22Rv1 (cell line): ENCODE measurements around the gene UPF1.

Experiments used
- ZFX ChIP-seq: fragments of 450-650 bp; IDR thresholded peaks from 2 replicates; pipeline ENCODE4 v1.6.1; 2017; ENCODE audit warnings: antibody characterized with exemption, borderline replicate concordance
- TF ChIP-seq, protein P1 (sequence below): fragments of 450-650 bp; IDR thresholded peaks from 2 replicates; pipeline ENCODE4 v1.5.1; 2017; ENCODE audit warnings: mild to moderate bottlenecking

GRCh38 chr19:18807861-18808331, 23.9 kb upstream of the UPF1 start:
- TF ChIP-seq, protein P1, sequence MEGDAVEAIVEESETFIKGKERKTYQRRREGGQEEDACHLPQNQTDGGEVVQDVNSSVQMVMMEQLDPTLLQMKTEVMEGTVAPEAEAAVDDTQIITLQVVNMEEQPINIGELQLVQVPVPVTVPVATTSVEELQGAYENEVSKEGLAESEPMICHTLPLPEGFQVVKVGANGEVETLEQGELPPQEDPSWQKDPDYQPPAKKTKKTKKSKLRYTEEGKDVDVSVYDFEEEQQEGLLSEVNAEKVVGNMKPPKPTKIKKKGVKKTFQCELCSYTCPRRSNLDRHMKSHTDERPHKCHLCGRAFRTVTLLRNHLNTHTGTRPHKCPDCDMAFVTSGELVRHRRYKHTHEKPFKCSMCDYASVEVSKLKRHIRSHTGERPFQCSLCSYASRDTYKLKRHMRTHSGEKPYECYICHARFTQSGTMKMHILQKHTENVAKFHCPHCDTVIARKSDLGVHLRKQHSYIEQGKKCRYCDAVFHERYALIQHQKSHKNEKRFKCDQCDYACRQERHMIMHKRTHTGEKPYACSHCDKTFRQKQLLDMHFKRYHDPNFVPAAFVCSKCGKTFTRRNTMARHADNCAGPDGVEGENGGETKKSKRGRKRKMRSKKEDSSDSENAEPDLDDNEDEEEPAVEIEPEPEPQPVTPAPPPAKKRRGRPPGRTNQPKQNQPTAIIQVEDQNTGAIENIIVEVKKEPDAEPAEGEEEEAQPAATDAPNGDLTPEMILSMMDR: no peak
- TF ChIP-seq ZFX: no peak
